SK-N-SH treated with all-trans-retinoic acid at 6 μM for 48 hours (cell line): ENCODE measurements around the gene DGKG.

Source experiments
- ARNTL ChIP-seq: fragments of 450-650 bp; formaldehyde crosslinking; IDR thresholded peaks from 2 replicates; pipeline ENCODE4 v1.5.0; 2020; ENCODE audit warnings: low read depth, mild to moderate bottlenecking, moderate library complexity, borderline replicate concordance
- BACH2 ChIP-seq: fragments of 250-450 bp; sonication (Bioruptor Pico); IDR thresholded peaks from 2 replicates; pipeline ENCODE4 v1.9.0; 2021; ENCODE audit warnings: mild to moderate bottlenecking, borderline replicate concordance
- CSDC2 ChIP-seq: fragments of 250-450 bp; sonication (Bioruptor Pico); IDR thresholded peaks from 2 replicates; pipeline ENCODE4 v1.5.0; 2020; ENCODE audit warnings: mild to moderate bottlenecking, moderate library complexity
- OSR1 ChIP-seq: fragments of 250-450 bp; sonication (Bioruptor Pico); IDR thresholded peaks from 2 replicates; pipeline ENCODE4 v1.8.0; 2022; ENCODE audit warnings: moderate library complexity, mild to moderate bottlenecking, inconsistent platforms
- PPARA ChIP-seq: fragments of 250-450 bp; sonication (Bioruptor Pico); IDR thresholded peaks from 2 replicates; pipeline ENCODE4 v1.5.0; 2020; ENCODE audit warnings: mild to moderate bottlenecking, borderline replicate concordance
- TCF4 ChIP-seq: fragments of 250-450 bp; sonication (Bioruptor Pico); IDR thresholded peaks from 2 replicates; pipeline ENCODE4 v1.8.0; 2021; ENCODE audit warnings: mild to moderate bottlenecking, moderate library complexity, borderline replicate concordance
- TOX ChIP-seq: fragments of 250-450 bp; sonication (Bioruptor Pico); IDR thresholded peaks from 2 replicates; pipeline ENCODE4 v1.8.0; 2021; ENCODE audit warnings: mild to moderate bottlenecking, moderate library complexity, borderline replicate concordance
- ZC3H10 ChIP-seq: fragments of 250-450 bp; sonication (Bioruptor Pico); IDR thresholded peaks from 2 replicates; pipeline ENCODE4 v1.5.1; 2021; ENCODE audit warnings: mild to moderate bottlenecking, moderate library complexity
- ZFP3 ChIP-seq: fragments of 250-450 bp; sonication (Bioruptor Pico); IDR thresholded peaks from 2 replicates; pipeline ENCODE4 v1.5.0; 2020; ENCODE audit warnings: mild to moderate bottlenecking, moderate library complexity
- ZFP30 ChIP-seq: fragments of 450-650 bp; formaldehyde crosslinking; IDR thresholded peaks from 2 replicates; pipeline ENCODE4 v1.5.0; 2022; ENCODE audit warnings: mild to moderate bottlenecking, moderate library complexity
- TF ChIP-seq, protein P1 (sequence below): fragments of 250-450 bp; sonication (Bioruptor Pico); IDR thresholded peaks from 2 replicates; pipeline ENCODE4 v1.5.1; 2020; ENCODE audit warnings: low read depth, mild to moderate bottlenecking, moderate library complexity

DNA sequence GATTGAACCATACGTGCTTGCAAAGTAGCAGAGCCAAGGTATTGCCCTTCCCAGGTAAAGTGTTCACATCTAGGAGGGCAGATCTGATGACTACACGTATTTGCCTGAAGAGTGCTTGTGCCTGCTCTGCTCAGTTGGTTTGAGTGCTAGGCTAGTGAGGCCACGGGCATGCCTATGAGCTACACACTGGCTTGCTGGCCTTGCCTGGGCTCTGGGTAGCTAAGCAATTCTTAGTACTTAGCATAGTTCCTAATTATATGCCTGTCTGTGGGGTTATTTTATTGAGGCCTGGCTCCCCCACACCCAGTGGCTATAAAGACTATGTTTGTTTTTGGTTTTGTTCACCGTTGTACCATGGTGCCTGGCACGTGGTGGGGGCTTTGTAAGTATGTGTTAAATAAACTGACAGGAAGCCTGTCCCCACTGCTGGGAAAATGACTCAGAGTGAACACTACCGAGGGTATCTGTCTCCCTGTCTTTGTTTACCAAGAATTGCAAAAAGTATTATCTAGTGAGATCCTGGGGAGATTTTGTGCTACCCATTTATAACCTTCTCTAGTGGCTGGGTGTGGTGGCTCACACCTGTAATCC lies 181.0 kb downstream of the DGKG start:
- TF ChIP-seq ZC3H10 (CRISPR knock-in tag), result no peak
- TF ChIP-seq OSR1, result no peak
- no peak for TF ChIP-seq TOX (CRISPR knock-in tag)
- no peak for TF ChIP-seq TCF4 (CRISPR knock-in tag)
- no peak for TF ChIP-seq BACH2 (CRISPR knock-in tag)
- no peak for TF ChIP-seq ZFP30 (CRISPR knock-in tag)
- TF ChIP-seq, protein P1, sequence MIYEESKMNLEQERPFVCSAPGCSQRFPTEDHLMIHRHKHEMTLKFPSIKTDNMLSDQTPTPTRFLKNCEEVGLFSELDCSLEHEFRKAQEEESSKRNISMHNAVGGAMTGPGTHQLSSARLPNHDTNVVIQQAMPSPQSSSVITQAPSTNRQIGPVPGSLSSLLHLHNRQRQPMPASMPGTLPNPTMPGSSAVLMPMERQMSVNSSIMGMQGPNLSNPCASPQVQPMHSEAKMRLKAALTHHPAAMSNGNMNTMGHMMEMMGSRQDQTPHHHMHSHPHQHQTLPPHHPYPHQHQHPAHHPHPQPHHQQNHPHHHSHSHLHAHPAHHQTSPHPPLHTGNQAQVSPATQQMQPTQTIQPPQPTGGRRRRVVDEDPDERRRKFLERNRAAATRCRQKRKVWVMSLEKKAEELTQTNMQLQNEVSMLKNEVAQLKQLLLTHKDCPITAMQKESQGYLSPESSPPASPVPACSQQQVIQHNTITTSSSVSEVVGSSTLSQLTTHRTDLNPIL (CRISPR knock-in tag), result no peak
- TF ChIP-seq PPARA (CRISPR knock-in tag), result no peak
- no peak for TF ChIP-seq ARNTL (CRISPR knock-in tag)
- TF ChIP-seq ZFP3 (CRISPR knock-in tag), result no peak
- TF ChIP-seq CSDC2 (CRISPR knock-in tag), result no peak
